ENCODE data around the gene AOPEP. TPM values are rescaled to one million over a fixed set of nuclear protein-coding genes. Genes with fewer than 3 reads are reported as not detected.
A peak's percentile ranks its signal among the peaks of the same experiment; 100 is the strongest.

Gene AOPEP
- total and polyA plus RNA-seq, 2 of the 13 experiments (the other 11 are each of a cell fraction or from before 2014, with no cell fraction given): 22.2 to 41.6 TPM

DNA sequence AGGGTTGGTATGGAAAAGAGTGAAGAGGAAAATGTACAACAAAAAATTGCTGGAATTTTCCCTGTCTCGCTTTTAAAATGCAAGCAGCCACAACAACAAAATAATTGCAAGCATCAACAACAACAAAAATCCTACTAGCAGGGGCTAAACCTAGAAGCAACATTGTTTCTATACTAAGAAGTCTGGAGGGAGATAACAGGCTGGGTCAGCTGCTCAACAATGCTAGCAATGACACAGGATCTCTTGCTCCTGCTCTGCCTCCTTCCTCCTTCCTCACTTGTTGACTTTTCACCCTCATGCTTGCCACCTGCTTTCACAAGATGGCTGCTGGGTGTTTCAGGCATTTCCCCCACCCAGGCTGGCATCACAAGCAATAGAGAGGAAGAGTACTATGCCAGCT is 7.6 kb upstream of the AOPEP start (continued):
- no peak for TF ChIP-seq ZHX2 (IDR thresholded peaks at IDR 0.05; ENCODE audit: low read depth)
- no peak for TF ChIP-seq ZHX2 (CRISPR knock-in tag; IDR thresholded peaks at IDR 0.05; ENCODE audit: borderline replicate concordance)
- TF ChIP-seq STAT5B (CRISPR knock-in tag; IDR thresholded peaks at IDR 0.05): no peak

DNA sequence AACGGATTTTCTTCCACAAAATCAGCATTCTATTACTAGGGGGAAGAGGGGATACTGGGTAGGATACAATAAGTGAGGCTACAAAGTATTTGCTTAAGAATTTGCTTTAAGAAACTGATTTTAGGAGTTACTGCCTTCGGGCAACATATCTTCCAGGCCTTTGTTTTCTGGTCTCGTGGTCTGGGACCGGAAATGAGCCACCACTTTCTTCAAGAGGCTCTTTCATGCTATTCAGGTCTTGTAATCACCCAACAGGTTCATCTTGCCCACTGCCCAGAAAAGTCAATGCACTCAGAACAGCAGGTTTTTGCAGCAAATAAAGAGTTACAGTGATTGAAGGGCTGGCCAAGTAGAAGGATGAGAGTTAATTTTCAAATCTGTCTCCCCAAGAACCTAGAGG is 6.6 kb upstream of the AOPEP start:
- no peak overlapping the region for H3K9ac ChIP-seq (ENCODE audit: insufficient read depth, low read depth, low read length)
- no TSS peak for BruUV-seq (replicated peaks)
- no peak for DNase-seq (ENCODE audit: low spot score)
- POLR2A ChIA-PET: no interaction called here
- H3K4me1 ChIP-seq (ENCODE audit: insufficient read depth, low read length): peaks cover 30% of the 10 kb centered on the region
- no peaks in the 10 kb centered on the region for H3K36me3 ChIP-seq (replicated peaks in 1 of 2; ENCODE audit: control insufficient read depth in 1 of 2, insufficient read depth in 2 of 2, low read length in 2 of 2)
- intact Hi-C loops (cut with micrococcal nuclease; ENCODE audit: unreplicated experiment) (loop anchor here (10.0 kb wide), 1 partner anchor 135 kb away; no protein-coding TSS in a partner anchor), in situ Hi-C loops (cut with HindIII; ENCODE audit: extremely low pct_ligation_motif_present, low pct_unique_long_range_greater_than_20kb) (no loop called here)
- H4K20me1 ChIP-seq (ENCODE audit: insufficient read depth, low read length): no peaks in the 10 kb centered on the region
- WGBS (ENCODE audit: low lambda C conversion rate): 77% methylated on average over 4 of the region's 4 CpGs
- FAIRE-seq: no peak
- peak overlapping the region; percentile 34 for H2AFZ ChIP-seq (ENCODE audit: low read length)
- H3K9me3 ChIP-seq (ENCODE audit: low read length): peaks cover 5% of the 10 kb centered on the region; the same call in 1 of the 2 replicates
- H3K27me3 ChIP-seq (ENCODE audit: control insufficient read depth in 1 of 2, insufficient read depth in 2 of 2, low read length in 2 of 2): no peaks in the 10 kb centered on the region
- no peak for ATAC-seq
- no peaks in the 10 kb centered on the region for H3K79me2 ChIP-seq (ENCODE audit: insufficient read depth, low read length)
- H3K4me3 ChIP-seq (replicated peaks in 1 of 3; ENCODE audit: insufficient read depth in 1 of 3, low read depth in 2 of 3, low read length in 3 of 3): no peak overlapping the region
- CTCF ChIA-PET (ENCODE audit: low intra/inter-chr PET ratio, low total read pairs): no interaction called here
- no peak overlapping the region for H3K27ac ChIP-seq (ENCODE audit: extremely low read length, insufficient read depth, low read length)
- H3K4me2 ChIP-seq (ENCODE audit: low read depth, low read length): no peak overlapping the region
- no peak for TF ChIP-seq MTERF4 (CRISPR knock-in tag; IDR thresholded peaks at IDR 0.05)
- no peak for TF ChIP-seq BRD4 (CRISPR knock-in tag; IDR thresholded peaks at IDR 0.05)
- no peak for TF ChIP-seq REST (IDR thresholded peaks at IDR 0.05; ENCODE audit: borderline replicate concordance in 1 of 2, low read depth in 1 of 2, low read length in 2 of 2)
- no peak for TF ChIP-seq SP2 (CRISPR knock-in tag; IDR thresholded peaks at IDR 0.05)
- TF ChIP-seq, protein P1, sequence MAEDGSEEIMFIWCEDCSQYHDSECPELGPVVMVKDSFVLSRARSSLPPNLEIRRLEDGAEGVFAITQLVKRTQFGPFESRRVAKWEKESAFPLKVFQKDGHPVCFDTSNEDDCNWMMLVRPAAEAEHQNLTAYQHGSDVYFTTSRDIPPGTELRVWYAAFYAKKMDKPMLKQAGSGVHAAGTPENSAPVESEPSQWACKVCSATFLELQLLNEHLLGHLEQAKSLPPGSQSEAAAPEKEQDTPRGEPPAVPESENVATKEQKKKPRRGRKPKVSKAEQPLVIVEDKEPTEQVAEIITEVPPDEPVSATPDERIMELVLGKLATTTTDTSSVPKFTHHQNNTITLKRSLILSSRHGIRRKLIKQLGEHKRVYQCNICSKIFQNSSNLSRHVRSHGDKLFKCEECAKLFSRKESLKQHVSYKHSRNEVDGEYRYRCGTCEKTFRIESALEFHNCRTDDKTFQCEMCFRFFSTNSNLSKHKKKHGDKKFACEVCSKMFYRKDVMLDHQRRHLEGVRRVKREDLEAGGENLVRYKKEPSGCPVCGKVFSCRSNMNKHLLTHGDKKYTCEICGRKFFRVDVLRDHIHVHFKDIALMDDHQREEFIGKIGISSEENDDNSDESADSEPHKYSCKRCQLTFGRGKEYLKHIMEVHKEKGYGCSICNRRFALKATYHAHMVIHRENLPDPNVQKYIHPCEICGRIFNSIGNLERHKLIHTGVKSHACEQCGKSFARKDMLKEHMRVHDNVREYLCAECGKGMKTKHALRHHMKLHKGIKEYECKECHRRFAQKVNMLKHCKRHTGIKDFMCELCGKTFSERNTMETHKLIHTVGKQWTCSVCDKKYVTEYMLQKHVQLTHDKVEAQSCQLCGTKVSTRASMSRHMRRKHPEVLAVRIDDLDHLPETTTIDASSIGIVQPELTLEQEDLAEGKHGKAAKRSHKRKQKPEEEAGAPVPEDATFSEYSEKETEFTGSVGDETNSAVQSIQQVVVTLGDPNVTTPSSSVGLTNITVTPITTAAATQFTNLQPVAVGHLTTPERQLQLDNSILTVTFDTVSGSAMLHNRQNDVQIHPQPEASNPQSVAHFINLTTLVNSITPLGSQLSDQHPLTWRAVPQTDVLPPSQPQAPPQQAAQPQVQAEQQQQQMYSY (CRISPR knock-in tag; IDR thresholded peaks at IDR 0.05): no peak
